Measurements from ENCODE around the gene SPACA4. TPM values are rescaled to one million over a fixed set of nuclear protein-coding genes. Genes with fewer than 3 reads are reported as not detected.

Gene SPACA4
- polyA plus RNA-seq, 1 of the 3 experiments (the other 2 are of a cell fraction), result not detected

- TF ChIP-seq EP300 (IDR thresholded peaks at IDR 0.05; ENCODE audit: borderline replicate concordance in 1 of 2, low read depth in 1 of 2, low read length in 1 of 2) (peak in 1 of 2 experiments; percentile 26; a peak in 1 of 4 replicates), MXI1 (IDR thresholded peaks at IDR 0.05; ENCODE audit: low read depth, low read length) (peak; percentile 55; the same call in 1 of the 2 replicates), IRF3 (IDR thresholded peaks at IDR 0.05; ENCODE audit: low read depth, low read length) (no peak), MAX (IDR thresholded peaks at IDR 0.05; ENCODE audit: low read depth) (peak; percentile 46; the same call in 1 of the 2 replicates), FOXJ3 (CRISPR knock-in tag; IDR thresholded peaks at IDR 0.05) (no peak), TCF12 (IDR thresholded peaks at IDR 0.05) (peak; percentile 79), REST (IDR thresholded peaks at IDR 0.05; ENCODE audit: low read depth, low read length) (no peak), RFX5 (IDR thresholded peaks at IDR 0.05; ENCODE audit: low read length) (no peak), RAD21 (IDR thresholded peaks at IDR 0.05; ENCODE audit: low read length) (no peak), GATA2 (CRISPR knock-in tag; IDR thresholded peaks at IDR 0.05) (no peak), MEF2A (IDR thresholded peaks at IDR 0.05; ENCODE audit: borderline replicate concordance, low read depth) (no peak), ELF1 (IDR thresholded peaks at IDR 0.05) (no peak), CHD2 (IDR thresholded peaks at IDR 0.05; ENCODE audit: low read length, partially characterized antibody) (peak; percentile 60), NFIC (IDR thresholded peaks at IDR 0.05; ENCODE audit: borderline replicate concordance) (peak; percentile 32; the same call in 1 of the 2 replicates), POLR2AphosphoS5 (IDR thresholded peaks at IDR 0.05; ENCODE audit: low read depth, low read length) (no peak)
These were observed 47.9 kb downstream of the SPACA4 start (continued) for GRCh38 chr19:48654299-48655059.

- POLR2A ChIA-PET, result interaction anchor here (1.1 kb wide), 1 partner anchor 38 kb away, joined by 3 read pairs; the partner anchor contains the start of genes RPL18 and SPHK2
- no peak overlapping the region for H3K27ac ChIP-seq (ENCODE audit: low read depth in 2 of 2, low read length in 1 of 2)
- peaks cover 4% of the 10 kb centered on the region for H3F3A ChIP-seq (replicated peaks; ENCODE audit: insufficient read depth)
- H3K9me3 ChIP-seq, result no peaks in the 10 kb centered on the region
- no peak overlapping the region for H3K4me3 ChIP-seq (ENCODE audit: low read depth in 2 of 2, low read length in 1 of 2)
- WGBS (ENCODE audit: low lambda C conversion rate), result 68% methylated on average over 16 of the region's 16 CpGs
- H3K4me2 ChIP-seq, result no peak overlapping the region
- no peaks in the 10 kb centered on the region for H3K9me2 ChIP-seq
- no peaks in the 10 kb centered on the region for H3K36me3 ChIP-seq (replicated peaks in 1 of 2; ENCODE audit: control insufficient read depth in 1 of 2, insufficient read depth in 2 of 2, low read length in 1 of 2)
- no peaks in the 10 kb centered on the region for H3K27me3 ChIP-seq (ENCODE audit: insufficient read depth)
- no peak for DNase-seq
- no peaks in the 10 kb centered on the region for H3K79me2 ChIP-seq (ENCODE audit: insufficient read depth)
- TF ChIP-seq JUND (IDR thresholded peaks at IDR 0.05) (no peak), FOXM1 (IDR thresholded peaks at IDR 0.05; ENCODE audit: low read depth) (no peak), GATA2 (CRISPR knock-in tag; IDR thresholded peaks at IDR 0.05) (no peak), EZH2phosphoT487 (IDR thresholded peaks at IDR 0.05; ENCODE audit: borderline replicate concordance, low read depth) (no peak)
- H4K20me1 ChIP-seq (ENCODE audit: insufficient read depth), result no peaks in the 10 kb centered on the region
- H2AFZ ChIP-seq (ENCODE audit: low read depth), result no peak overlapping the region
- CTCF ChIA-PET, result no interaction called here
- no peak overlapping the region for H3K9ac ChIP-seq
- H3K4me1 ChIP-seq (ENCODE audit: control insufficient read depth in 1 of 2, insufficient read depth in 2 of 2, low read depth in 1 of 2, low read length in 1 of 2), result peaks cover 0 to 12% of the 10 kb centered on the region in 2 experiments; a peak in 1 of 4 replicates
These were observed 50.4 kb downstream of the SPACA4 start for GRCh38 chr19:48656840-48657474.

Measured in SK-N-SH (cell line).